GM19438 (cell line): ENCODE data around the gene RANGRF.
A peak's percentile ranks its signal among the peaks of the same experiment; 100 is the strongest.

Experiments used
- ATAC-seq: cut with Tn5 transposase; IDR thresholded peaks from one replicate; pipeline ENCODE4 v1.9.1; 2021; ENCODE audit warnings: low read depth; ENCODE audit not compliant: unreplicated experiment

Gene RANGRF

DNA sequence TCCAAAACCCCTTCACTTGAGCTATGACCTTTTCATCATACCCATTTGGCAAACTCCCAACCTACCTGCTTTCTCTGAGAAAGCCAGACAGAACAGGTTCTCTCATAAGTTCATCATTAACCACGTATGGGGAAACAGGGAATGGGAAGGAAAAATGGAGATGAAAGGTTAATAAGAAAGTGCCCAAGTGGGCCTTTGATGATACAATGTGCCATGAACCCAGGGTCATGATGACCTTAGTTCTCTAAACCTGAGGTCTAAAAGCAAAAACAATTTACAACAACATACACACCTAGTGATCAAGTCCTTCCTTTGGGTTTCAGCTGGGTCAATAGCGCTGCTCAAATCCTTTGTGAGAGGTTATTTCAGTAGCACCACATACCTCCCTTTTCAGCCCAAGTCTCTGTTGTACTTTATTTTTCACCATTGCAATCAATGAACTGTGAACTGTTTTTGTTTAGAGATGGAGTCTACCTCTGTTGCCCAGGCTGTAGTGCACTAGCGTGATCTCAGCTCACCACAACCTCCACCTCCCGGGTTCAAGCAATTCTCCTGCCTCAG is 14.5 kb upstream of the RANGRF start:
- ATAC-seq: no peak

DNA sequence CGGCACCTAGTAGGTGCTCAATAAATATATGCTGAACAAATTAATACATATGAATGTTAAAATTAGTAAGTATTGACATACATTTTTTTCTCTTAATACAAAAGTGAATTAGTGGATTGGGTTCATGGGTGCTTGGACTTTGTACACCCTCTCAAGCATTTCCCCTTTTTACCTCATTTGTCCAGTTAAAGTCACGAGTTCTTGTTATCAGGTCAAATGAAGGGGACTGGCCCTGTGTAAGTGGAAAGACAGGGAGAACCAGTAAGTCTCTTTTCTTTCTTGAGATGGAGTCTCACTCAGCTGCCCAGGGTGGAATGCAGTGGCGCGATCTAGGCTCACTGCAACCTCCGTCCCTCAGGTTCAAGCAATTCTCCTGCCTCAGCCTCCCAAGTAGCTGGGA is 13.7 kb upstream of the RANGRF start:
- no peak for ATAC-seq

- ATAC-seq: no peak
Observed at GRCh38 chr17:8275421-8276290, 12.8 kb upstream of the RANGRF start.

DNA sequence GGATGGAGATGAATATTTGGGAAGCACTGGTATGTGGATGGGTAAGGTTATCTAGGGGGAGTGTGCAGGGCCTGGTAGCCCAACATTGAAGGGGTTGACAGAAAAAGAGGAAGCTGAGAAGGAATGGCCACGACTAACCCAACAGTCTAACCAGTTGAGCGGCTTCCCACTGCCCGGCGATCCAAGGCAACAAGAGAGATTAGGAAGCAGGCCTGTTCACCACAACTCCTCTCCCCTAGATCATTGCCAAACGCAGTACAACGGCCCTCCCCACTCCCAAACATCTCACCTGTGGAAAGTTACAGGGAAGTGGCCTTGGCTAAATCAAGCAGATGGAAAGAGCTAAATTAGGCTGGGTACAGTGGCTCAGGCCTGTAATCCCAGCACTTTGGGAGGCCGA is 11.2 kb upstream of the RANGRF start:
- ATAC-seq: no peak

- no peak for ATAC-seq
Observed at GRCh38 chr17:8282345-8282744, 6.1 kb upstream of the RANGRF start.

GRCh38 chr17:8283356-8283755 is 5.1 kb upstream of the RANGRF start:
- no peak for ATAC-seq

DNA sequence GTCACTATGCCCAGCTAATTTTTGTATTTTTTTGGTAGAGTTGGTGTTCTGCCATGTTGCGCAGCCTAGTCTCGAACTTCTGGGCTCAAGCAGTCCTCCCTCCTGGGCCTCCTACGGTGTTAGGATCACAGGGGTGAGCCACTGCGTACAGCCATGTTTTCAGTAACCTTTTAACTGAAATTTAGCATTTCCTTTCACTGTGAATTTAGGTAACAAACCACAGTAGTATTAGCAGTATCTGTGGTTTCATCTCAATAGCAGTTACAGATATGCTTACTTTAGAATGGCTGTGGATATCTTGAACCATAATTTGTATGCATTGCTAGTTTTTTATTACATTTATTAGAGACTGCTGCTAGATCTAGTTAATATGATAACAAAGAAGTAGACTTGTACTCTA is 4.3 kb upstream of the RANGRF start:
- no peak for ATAC-seq

DNA sequence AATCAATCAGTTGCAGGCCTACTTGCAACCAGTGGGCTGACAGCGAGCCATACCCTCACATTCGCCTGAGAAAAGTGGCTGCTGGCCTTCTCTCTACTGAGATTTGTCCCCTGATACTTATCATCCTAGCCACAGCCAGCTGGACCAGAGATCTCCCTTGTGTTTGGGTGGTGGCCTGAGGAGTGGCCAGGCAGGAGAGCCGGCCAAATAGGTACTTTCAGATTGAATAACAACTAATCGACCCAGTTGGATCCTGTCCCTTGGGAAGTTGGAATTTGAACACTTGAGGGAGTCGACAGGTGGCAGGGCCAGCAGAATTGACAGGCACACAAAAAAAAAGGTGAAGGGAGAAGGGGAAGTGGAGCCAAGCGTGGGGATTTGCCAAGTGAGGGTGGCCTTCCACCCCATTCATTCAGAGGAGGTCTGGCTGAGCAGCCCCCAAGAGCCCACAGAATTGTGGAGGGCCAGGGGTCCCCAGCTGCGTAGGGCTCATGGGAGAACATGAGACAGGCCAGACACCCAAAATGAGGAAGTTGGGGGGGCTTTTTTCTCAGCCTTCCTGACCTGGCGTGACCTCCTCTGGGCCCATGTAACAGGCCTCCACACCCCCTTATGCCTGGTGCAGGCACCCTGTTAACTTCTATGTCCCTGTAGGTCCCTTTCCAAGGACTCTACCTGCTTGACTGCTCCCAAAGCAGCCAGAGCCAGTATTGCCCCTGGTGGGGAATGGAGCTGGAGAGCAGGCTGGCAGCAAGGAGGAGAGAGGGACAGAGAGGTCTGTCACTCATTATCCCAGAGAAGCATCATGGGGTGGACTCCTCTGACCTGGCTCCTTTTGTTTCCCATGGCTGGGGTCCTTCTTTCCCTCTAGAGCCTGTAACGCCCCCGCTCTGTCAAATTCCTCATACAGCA is 2.9 kb upstream of the RANGRF start:
- no peak for ATAC-seq

DNA sequence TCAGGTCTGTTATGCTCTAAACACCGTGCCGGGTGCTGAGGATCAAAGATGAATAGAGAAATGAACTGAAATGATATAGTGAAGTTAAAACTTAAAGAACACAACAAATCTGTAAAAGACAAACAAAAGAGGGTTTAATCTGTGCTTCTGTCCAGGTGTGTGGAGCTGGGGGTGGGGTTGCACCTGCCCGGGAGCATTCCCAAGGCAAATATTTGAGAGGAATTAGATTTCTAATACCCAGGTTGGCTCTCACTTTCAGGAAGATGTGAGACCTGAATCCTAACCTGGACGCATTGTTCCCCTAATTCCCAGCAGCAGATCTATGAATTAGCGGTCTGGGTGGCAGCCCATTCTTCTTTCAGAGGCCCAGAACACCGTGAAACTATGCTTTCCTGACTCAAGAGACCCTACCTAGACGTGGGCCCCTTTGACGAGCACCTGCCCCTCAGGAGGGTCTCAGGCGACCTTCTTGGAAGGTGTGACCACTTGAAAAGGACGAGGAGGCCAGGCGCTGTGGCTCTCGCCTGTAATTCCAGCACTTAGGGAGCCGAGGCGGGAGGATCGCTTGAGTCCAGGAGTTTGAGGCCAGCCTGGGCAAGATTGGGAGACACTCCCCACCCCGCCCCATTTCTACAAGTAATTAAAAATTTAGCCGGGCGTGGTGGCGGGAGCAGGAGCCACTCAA is 677 bp upstream of the RANGRF start:
- no peak for ATAC-seq

GRCh38 chr17:8289103-8289397 is 580 bp downstream of the RANGRF start:
- peak; percentile 60 for ATAC-seq

- no peak for ATAC-seq
Observed at GRCh38 chr17:8290043-8290442, 1.6 kb downstream of the RANGRF start.

DNA sequence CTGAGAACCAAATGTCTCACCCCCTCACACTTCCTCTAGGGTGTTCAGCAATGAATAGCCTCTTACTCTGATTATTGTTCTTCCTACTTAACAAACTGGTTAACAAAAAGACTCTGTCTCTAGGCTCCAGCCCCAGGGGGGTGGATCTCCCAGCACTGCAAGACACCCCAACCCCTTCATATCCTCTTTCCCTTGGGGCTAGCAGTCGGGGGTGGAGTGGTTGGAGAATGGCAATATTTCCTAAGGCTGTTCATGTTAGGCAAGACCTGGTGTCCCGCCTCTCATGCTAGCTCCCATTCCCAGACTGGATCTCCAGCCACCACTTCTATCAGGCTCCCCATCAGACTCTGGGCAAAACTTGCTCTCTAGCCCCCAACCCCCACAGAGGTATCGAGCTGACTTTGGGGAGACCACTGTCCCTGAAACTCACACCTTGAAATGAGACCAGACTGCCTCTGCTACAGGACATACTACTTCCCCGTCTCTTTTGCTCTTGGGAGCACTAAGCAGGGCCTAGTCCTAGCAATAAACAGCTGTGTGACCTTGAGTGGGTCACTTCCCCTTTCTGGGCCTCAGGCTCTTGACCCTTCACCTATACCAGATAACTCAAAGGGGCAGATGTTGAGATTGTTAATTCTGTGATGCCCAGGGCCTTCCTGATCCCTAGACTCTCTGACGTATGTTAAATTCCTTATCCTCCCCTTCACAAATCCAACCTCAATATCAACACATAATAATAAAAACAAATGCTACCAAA is 4.3 kb downstream of the RANGRF start:
- no peak for ATAC-seq

GRCh38 chr17:8294361-8294760 is 5.9 kb downstream of the RANGRF start:
- no peak for ATAC-seq

DNA sequence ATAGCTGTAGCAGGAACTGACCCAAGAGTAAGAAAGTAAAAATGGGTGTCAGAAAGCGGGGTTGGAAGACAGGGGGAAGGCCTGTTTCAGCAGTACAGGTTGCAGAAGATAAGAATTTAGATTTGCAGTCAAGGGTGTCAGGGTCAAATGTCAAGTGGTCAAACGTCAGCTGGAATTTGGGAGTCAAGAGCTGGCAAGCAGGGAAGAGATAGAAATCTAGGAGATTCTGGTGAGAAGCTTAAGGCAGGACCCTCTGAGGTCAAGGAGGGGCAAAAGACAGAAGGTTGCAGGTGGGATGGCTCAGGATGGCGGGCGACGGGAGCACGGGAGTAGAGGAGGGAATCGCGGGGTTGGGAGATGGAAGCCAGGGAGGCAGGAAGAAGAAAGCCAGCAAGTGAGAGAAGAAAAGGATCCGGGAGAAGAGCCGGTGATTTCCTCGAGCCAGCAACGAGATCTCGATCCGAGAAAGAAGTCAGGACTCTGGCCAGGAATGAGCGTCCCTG is 6.4 kb downstream of the RANGRF start:
- no peak for ATAC-seq

DNA sequence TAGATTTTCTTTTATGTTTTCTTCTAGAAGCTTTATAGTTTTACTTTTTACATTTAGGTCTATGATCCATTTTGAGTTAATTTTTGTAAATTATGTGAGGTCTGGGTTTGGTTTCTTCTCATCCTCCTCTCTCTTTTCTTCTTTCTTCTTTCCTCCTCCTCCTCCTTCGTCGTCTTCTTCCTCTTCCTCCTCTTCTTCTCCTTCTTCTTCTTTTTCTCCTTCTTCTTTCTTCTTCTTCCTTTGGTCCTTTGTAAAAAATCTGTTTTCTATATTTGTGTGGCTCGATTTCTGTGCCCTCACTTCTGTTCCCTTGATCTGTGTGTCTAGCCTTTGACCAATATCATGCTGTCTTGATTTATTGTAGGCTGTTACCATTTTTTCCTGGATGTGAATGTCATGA is 11.8 kb downstream of the RANGRF start:
- no peak for ATAC-seq

- no peak for ATAC-seq
Observed at GRCh38 chr17:8300627-8301242, 12.3 kb downstream of the RANGRF start.

- ATAC-seq: no peak
Observed at GRCh38 chr17:8310601-8311123, 22.2 kb downstream of the RANGRF start.

GRCh38 chr17:8311131-8311790 is 22.8 kb downstream of the RANGRF start:
- no peak for ATAC-seq

DNA sequence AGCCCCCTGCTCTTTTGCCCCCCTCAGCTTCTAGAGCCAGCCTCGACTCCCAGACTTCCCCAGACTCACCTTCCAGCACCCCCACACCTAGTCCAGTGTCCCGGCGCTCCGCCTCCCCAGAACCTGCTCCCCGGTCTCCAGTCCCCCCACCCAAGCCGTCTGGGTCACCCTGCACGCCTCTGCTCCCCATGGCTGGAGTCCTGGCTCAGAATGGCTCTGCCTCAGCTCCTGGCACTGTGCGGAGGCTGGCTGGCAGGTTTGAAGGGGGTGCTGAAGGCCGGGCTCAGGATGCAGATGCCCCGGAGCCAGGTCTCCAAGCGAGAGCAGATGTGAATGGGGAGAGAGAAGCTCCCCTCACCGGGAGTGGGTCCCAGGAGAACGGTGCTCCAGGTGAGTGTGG is 23.8 kb downstream of the RANGRF start:
- no peak for ATAC-seq
